Neural progenitor cell (in vitro differentiated cells): Measurements from ENCODE around the gene CCDC33.

Experiments used
- EZH2 ChIP-seq: fragments of 200-600 bp; sonication (generic); IDR thresholded peaks from 2 replicates; pipeline ENCODE4 v1.6.1; 2017; ENCODE audit warnings: antibody characterized with exemption, mild to moderate bottlenecking, moderate library complexity
- EZH2phosphoT487 ChIP-seq: fragments of 200-600 bp; sonication (generic); IDR thresholded peaks from 2 replicates; pipeline ENCODE4 v1.6.1; 2017; ENCODE audit warnings: antibody characterized with exemption
- TF ChIP-seq, protein P1 (sequence below): fragments of 200-600 bp; sonication (generic); IDR thresholded peaks from 2 replicates; pipeline ENCODE4 v1.5.1; 2017; ENCODE audit warnings: antibody characterized with exemption, mild to moderate bottlenecking

DNA sequence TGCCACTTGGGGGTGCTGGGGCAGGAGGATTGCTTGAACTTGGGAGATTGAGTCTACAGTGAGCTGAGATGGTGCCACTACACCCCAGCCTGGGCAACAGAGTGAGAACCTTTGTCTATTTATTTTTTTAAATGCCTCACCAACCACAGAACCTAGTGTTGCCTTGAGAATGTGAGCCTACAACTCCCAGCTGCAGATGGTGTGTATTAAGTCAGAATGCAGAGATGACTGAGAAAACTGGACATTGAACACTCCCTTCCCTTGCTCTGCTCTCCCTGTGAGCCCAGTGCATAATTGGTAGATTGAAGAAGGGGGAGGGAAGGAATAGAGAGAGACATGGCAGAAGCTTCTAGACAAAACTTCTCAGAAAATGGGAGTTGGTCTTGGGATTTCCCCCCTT is 53.5 kb downstream of the CCDC33 start:
- TF ChIP-seq, protein P1, sequence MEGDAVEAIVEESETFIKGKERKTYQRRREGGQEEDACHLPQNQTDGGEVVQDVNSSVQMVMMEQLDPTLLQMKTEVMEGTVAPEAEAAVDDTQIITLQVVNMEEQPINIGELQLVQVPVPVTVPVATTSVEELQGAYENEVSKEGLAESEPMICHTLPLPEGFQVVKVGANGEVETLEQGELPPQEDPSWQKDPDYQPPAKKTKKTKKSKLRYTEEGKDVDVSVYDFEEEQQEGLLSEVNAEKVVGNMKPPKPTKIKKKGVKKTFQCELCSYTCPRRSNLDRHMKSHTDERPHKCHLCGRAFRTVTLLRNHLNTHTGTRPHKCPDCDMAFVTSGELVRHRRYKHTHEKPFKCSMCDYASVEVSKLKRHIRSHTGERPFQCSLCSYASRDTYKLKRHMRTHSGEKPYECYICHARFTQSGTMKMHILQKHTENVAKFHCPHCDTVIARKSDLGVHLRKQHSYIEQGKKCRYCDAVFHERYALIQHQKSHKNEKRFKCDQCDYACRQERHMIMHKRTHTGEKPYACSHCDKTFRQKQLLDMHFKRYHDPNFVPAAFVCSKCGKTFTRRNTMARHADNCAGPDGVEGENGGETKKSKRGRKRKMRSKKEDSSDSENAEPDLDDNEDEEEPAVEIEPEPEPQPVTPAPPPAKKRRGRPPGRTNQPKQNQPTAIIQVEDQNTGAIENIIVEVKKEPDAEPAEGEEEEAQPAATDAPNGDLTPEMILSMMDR: no peak
- TF ChIP-seq EZH2 (no peak), EZH2phosphoT487 (no peak)
